ENCODE measurements around the gene UBXN6.

The UBXN6 gene

GRCh38 chr19:4457654-4458395 lies at the start of gene UBXN6:
UBXN6 (minus strand) TSS chr19:4457794; CDS start chr19:4457697, 97 bp downstream.
- DNase-seq, result peak; percentile 93

- no peak for DNase-seq
Measured at GRCh38 chr19:4507150-4507452, 49.5 kb upstream of the UBXN6 start.

GRCh38 chr19:4506449-4507149 lies 49.0 kb upstream of the UBXN6 start:
- peak; percentile 35 for DNase-seq

GRCh38 chr19:4505570-4506448 lies 48.2 kb upstream of the UBXN6 start:
- DNase-seq, result no peak

GRCh38 chr19:4504891-4505569 lies 47.4 kb upstream of the UBXN6 start:
- DNase-seq, result no peak

GRCh38 chr19:4504297-4504701 lies 46.7 kb upstream of the UBXN6 start:
- DNase-seq, result no peak

GRCh38 chr19:4503825-4504170 lies 46.2 kb upstream of the UBXN6 start:
- no peak for DNase-seq

GRCh38 chr19:4503132-4503824 lies 45.7 kb upstream of the UBXN6 start:
- no peak for DNase-seq

- DNase-seq, result no peak
Measured at GRCh38 chr19:4502282-4503131, 44.9 kb upstream of the UBXN6 start.

- DNase-seq, result no peak
Measured at GRCh38 chr19:4501691-4502090, 44.1 kb upstream of the UBXN6 start.

GRCh38 chr19:4500841-4501591 lies 43.4 kb upstream of the UBXN6 start:
- no peak for DNase-seq

GRCh38 chr19:4499855-4500254 lies 42.3 kb upstream of the UBXN6 start:
- DNase-seq, result no peak

- DNase-seq, result no peak
Measured at GRCh38 chr19:4499318-4499717, 41.7 kb upstream of the UBXN6 start.

- DNase-seq, result no peak
Measured at GRCh38 chr19:4498694-4499093, 41.1 kb upstream of the UBXN6 start.

GRCh38 chr19:4497770-4498389 lies 40.3 kb upstream of the UBXN6 start:
- DNase-seq, result no peak

- DNase-seq, result no peak
Measured at GRCh38 chr19:4496304-4496703, 38.7 kb upstream of the UBXN6 start.

- no peak for DNase-seq
Measured at GRCh38 chr19:4495471-4495870, 37.9 kb upstream of the UBXN6 start.

GRCh38 chr19:4494691-4495064 lies 37.1 kb upstream of the UBXN6 start:
- no peak for DNase-seq

GRCh38 chr19:4493929-4494690 lies 36.5 kb upstream of the UBXN6 start:
- no peak for DNase-seq
